ENCODE data around the gene DZIP1. TPM values are rescaled to one million over a fixed set of nuclear protein-coding genes. Genes with fewer than 3 reads are reported as not detected.

Gene DZIP1
- total RNA-seq, 2 donors from 2014 or later = 1.4 to 5.5 TPM

GRCh38 chr13:95650696-95651095, 6.2 kb upstream of the DZIP1 start:
- DNase-seq (no peak), ATAC-seq (no peak)
- intact Hi-C loops (cut with DNase I, micrococcal nuclease) = no loop called here

GRCh38 chr13:95647321-95647720, 2.8 kb upstream of the DZIP1 start:
- no peak for DNase-seq
- intact Hi-C loops (cut with DNase I, micrococcal nuclease) = no loop called here
- no peak for ATAC-seq

- intact Hi-C loops (cut with DNase I, micrococcal nuclease) = no loop called here
- ATAC-seq (no peak), DNase-seq (peak in 1 of 2 donors; percentile 8)
These were observed 439 bp downstream of the DZIP1 start for GRCh38 chr13:95643936-95644598.

- no peak for DNase-seq
- no peak for ATAC-seq
- intact Hi-C loops (cut with DNase I, micrococcal nuclease) = no loop called here
These were observed 953 bp downstream of the DZIP1 start for GRCh38 chr13:95643571-95643935.

- DNase-seq (no peak), ATAC-seq (no peak)
- intact Hi-C loops (cut with DNase I, micrococcal nuclease) = no loop called here
These were observed 1.5 kb downstream of the DZIP1 start for GRCh38 chr13:95642999-95643398.

- intact Hi-C loops (cut with DNase I, micrococcal nuclease) = no loop called here
- DNase-seq (peak in 1 of 2 donors; percentile 53), ATAC-seq (peak; percentile 96)
These were observed 2.4 kb downstream of the DZIP1 start for GRCh38 chr13:95642028-95642621.

- intact Hi-C loops (cut with DNase I, micrococcal nuclease) = no loop called here
- DNase-seq (peak in 1 of 2 donors; percentile 21), ATAC-seq (peak; percentile 60)
These were observed 3.0 kb downstream of the DZIP1 start for GRCh38 chr13:95641291-95642027.

GRCh38 chr13:95636853-95637252, 7.7 kb downstream of the DZIP1 start:
- ATAC-seq = no peak
- intact Hi-C loops (cut with DNase I, micrococcal nuclease) = no loop called here
- no peak for DNase-seq

GRCh38 chr13:95630593-95630992, 13.9 kb downstream of the DZIP1 start:
- ATAC-seq (no peak), DNase-seq (no peak)
- intact Hi-C loops (cut with DNase I, micrococcal nuclease) = no loop called here

GRCh38 chr13:95629071-95629470, 15.4 kb downstream of the DZIP1 start:
- intact Hi-C loops (cut with DNase I, micrococcal nuclease) = loop anchor here in 1 of 2 donors (5.0 kb wide), 1 partner anchor 203 kb away; no protein-coding TSS in a partner anchor
- no peak for DNase-seq
- no peak for ATAC-seq

GRCh38 chr13:95628488-95628887, 16.0 kb downstream of the DZIP1 start:
- ATAC-seq (no peak), DNase-seq (no peak)
- intact Hi-C loops (cut with DNase I, micrococcal nuclease) = loop anchor here in 1 of 2 donors (5.0 kb wide), 1 partner anchor 204 kb away; no protein-coding TSS in a partner anchor

GRCh38 chr13:95627590-95627989, 16.9 kb downstream of the DZIP1 start:
- intact Hi-C loops (cut with DNase I, micrococcal nuclease) = loop anchor here in 1 of 2 donors (5.0 kb wide), 1 partner anchor 205 kb away; no protein-coding TSS in a partner anchor
- DNase-seq (no peak), ATAC-seq (no peak)

- no peak for ATAC-seq
- intact Hi-C loops (cut with DNase I, micrococcal nuclease) = loop anchor here in 1 of 2 donors (5.0 kb wide), 1 partner anchor 206 kb away; no protein-coding TSS in a partner anchor
- DNase-seq = no peak
These were observed 17.7 kb downstream of the DZIP1 start for GRCh38 chr13:95626768-95627167.

- ATAC-seq (peak; percentile 54), DNase-seq (peak in 1 of 2 donors; percentile 8)
- intact Hi-C loops (cut with DNase I, micrococcal nuclease) = no loop called here
These were observed 20.5 kb downstream of the DZIP1 start for GRCh38 chr13:95624020-95624419.

GRCh38 chr13:95623141-95623540, 21.4 kb downstream of the DZIP1 start:
- DNase-seq (no peak), ATAC-seq (no peak)
- intact Hi-C loops (cut with DNase I, micrococcal nuclease) = no loop called here

GRCh38 chr13:95620825-95621498, 23.5 kb downstream of the DZIP1 start:
- ATAC-seq (peak; percentile 30), DNase-seq (no peak)
- intact Hi-C loops (cut with DNase I, micrococcal nuclease) = no loop called here

GRCh38 chr13:95620030-95620824, 24.3 kb downstream of the DZIP1 start:
- DNase-seq (no peak), ATAC-seq (peak; percentile 91)
- intact Hi-C loops (cut with DNase I, micrococcal nuclease) = no loop called here

GRCh38 chr13:95615539-95615938, 29.0 kb downstream of the DZIP1 start:
- no peak for ATAC-seq
- DNase-seq = no peak
- intact Hi-C loops (cut with DNase I, micrococcal nuclease) = no loop called here
